SHP77 treated with DMSO at 0.1 percent for 48 hours (cell line): ENCODE data around the gene RAG1.

ENCODE experiments used
- DNase-seq: peaks from one replicate; lab custom pipeline; 2025; lab: John Stamatoyannopoulos, UW

Gene RAG1

DNA sequence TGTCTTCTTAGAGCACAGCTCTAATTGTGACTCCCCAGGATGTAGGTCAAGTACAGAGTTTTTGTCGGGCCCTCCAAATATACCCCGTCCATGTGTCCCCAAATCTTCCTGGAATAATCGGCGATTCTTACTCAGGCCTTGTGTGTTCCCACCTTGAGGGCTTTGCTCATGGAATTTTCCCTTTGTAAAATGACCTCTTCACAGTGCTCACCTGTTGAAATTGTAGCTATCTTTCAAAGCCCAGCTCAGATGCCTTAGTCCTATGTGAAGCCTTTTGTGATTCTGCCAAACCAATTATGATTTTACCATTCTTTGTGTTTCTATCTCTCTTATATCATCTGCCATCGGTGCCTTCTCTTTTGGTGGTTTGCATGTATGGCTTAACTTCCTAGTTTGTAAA lies 60.3 kb downstream of the RAG1 start:
- DNase-seq: no peak

DNA sequence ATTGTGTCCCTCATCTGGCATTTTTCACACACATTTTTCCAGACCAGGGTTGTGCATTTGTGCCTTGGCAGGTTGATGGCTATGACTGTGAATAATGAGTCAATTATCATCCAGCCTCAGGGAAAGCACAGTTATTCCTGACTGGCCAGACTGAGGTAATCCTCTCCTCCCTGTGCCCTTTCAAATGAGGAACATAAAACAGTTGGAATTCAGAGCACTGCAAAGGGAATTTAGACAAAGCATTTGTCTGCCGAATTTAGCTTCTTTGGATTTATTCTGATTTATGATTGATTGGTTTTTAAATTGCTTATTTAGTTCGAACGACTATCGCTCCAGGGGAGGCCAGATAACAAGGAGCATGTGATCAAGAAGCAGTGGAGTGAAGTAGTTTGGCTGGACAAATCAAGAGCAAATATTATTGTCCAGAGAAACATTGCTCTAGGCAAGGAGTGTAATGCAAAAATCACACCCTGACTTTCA lies 61.0 kb downstream of the RAG1 start:
- DNase-seq: no peak
